ENCODE data around the gene TULP4.
"Not testable (repeated sequence)": the region's sequence is repeated elsewhere in the genome, so short reads cannot be mapped to it uniquely, and the experiment has no call there.

Gene TULP4

DNA sequence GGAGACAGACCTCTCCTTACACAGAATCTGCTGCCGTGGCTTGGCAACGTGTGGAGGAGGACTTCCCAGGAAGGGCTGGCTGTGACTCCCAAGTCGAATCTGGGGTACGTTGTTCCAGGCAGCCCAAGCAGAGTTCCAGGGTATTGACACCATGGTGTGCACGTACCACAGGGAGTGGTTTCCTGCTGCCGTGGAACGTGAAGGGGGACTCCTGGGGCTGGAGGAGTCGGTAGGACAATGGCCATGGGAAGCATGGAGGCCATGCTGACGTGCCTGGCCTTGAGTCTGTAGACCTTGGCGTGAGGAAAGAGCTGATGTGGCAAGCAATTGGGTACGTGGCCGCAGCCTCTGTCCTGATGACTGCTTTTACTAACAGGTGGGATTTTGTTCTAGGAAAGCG lies 119.3 kb downstream of the TULP4 start:
- no peak for DNase-seq

DNA sequence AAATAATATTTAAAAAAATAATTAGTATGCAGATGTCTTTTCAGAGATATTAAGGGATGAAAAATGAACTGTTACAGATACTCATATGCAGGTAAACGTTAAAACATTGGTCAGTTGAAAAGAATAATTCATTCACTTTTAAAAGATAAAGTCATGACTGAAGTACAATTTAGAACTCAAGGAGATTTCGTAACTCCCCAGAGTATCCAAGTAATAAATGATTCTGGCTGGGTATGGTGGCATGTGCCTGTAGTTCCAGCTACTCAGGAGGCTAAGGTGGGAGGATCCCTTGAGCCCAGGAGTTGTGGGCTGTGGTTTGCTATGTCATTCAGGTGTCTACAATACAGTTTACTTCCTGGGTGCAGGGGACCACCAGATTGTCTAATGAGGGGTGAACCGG lies 125.3 kb downstream of the TULP4 start:
- DNase-seq = no peak

DNA sequence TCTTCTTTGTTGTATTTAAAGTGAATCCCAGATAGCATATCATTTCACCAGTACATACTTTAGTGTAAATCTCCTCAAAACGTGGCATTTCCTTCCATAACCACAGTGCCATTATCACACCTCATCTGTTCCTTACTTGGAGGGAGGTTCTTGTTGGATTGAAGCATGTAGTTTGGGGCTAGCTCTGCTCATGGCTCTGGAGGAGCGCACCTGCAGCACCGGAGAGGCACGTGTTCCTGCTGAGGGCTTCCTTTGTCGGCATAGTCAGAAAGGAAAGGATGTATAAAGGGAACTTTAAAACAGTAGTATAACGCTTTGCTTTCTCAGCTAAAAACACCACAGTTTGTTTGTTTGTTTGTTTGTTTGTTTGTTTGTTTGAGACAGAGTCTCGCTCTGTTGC lies 126.0 kb downstream of the TULP4 start:
- DNase-seq = no peak

DNA sequence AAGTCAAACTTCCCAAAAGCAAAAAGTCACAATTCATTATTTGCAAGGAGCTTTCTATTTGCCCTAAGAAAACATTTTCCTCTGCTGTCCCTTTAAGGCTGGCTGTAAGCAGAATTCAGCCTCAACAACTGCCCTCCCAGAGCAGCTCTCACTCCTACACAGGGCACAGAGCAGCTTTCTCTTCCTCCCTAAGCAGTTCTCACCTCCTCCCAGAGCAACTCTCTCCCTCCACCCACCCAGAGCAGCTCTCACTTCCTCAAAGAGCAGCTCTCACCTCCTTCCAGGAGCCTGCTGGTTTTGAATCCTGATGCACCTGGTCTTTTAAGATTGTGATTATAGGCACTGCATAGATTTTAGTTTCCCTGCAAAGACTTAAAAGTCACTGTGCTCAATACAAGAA lies 127.0 kb downstream of the TULP4 start:
- DNase-seq = no peak

DNA sequence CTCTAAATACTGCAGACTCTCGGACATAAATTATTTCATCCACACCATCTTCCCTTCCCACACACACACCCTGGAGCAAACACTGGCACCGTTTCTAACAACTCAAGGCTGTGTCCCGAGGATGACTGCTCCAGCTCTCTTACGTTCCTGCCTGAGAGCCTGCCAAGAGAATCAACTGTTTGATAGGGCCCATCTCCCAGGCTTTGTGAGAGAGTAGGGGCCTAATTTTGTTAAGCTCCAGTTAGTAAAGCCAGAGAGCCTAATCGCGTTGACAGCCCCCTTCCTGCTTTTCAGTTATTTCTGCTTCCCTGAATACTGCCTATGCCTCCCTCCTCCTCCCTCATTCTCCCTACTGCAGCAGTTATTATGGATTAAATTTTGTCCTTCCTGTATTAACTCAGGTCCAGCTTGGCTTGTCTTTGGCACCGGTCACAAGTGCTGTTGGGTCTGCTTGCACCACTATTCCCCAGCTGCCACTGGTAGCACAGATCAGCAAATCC lies 129.5 kb downstream of the TULP4 start:
- no peak for DNase-seq

DNA sequence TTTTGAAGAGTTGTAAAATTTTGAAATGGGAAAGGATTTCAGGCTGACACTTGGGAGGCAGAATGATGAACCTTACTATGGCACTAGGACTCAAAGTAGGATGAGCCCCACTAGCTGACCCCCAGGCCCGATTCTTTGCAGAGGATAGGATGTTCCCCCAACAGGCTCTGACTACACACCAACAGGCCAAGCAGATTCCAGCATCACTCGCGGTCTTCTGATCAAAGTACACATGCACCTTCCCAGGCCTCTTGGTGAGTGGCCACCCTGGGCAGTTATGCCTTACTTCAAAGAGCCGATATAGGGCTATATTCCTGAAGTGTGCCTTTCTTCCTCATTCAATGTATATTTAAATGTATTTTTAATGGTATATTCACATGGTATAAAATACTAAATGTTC lies 130.0 kb downstream of the TULP4 start:
- DNase-seq = no peak

DNA sequence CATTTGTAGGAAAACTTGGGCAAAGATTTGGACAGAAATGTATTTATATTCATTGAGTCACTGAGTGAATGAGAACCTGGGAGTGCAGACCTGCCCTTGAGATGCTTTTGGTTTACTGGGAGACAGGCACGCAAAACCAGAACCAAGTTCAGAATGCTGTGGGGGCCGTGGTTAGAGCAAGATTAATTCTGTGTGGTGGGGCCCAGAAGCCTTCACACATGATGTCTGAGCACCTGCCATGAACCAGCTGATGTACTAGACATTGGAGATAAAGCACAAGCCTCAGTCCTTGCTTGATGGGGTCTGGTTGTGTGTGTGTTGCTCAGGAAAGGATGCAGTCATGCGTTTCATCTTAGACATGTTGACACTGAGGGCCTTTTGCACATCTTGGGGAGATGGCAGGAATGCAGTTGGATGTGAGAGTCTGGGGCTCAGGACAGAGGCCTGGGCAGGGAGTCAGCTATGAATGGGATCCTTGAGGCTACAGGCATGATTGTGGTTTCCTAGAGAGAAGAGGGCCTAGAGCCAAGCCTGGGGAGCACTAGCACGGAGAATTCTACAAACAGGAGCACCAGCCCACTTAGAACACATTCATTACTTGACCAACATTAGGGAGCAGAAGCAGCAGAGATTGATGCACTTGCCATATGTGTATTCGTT lies 133.3 kb downstream of the TULP4 start:
- no peak for DNase-seq

DNA sequence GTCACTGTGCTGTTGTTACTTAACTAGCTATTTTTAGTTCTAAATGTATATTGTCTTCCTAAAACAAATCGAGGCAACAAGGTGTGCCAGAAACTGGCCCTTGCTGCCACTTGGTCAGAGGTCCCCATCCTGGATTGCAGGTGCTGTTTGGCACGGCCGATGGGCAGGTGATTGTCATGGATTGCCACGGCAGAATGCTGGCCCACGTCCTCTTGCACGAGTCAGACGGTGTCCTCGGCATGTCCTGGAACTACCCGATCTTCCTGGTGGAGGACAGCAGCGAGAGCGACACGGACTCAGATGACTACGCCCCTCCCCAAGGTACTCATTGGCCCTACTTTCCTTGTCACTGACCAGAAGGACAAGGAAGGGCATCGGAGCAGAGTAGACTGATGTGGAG lies 136.6 kb downstream of the TULP4 start:
- DNase-seq = no peak

DNA sequence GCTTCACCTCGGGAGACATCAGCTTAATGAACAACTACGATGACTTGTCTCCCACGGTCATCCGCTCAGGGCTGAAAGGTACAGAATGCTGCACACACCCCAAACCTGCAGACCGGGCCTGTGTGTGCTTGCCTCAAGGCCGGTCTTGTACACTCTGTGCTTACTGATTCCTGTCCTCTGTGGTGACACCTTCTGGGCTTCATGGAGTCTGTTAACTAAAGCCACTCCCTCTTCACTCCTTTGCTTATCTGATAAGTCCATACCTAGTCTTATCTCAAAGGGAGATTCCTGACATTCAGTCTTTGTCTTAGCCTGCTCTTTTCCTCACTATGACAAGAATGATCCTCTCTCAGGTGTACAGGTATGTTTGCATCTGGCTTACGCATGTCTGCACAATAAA lies 139.9 kb downstream of the TULP4 start:
- no peak for DNase-seq

DNA sequence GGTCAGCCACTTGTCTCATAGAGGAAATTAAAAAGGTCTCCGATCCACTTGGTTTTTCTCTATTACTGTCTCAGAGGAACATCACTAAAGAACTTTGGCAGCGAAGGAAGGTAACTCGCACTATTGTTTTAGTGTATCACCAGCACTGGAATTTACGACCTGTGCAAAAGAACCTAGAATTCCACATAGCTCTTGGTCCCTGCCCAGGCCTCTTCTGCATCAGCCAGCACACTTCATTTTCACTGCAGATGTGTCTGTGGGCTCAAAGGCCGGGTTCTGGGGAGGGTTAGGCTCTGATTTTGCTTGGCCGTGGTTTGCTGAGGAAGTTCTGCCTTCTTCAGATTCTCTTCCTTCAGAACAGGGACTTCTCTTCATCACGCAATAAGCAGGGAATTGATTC lies 144.9 kb downstream of the TULP4 start:
- no peak for DNase-seq

DNA sequence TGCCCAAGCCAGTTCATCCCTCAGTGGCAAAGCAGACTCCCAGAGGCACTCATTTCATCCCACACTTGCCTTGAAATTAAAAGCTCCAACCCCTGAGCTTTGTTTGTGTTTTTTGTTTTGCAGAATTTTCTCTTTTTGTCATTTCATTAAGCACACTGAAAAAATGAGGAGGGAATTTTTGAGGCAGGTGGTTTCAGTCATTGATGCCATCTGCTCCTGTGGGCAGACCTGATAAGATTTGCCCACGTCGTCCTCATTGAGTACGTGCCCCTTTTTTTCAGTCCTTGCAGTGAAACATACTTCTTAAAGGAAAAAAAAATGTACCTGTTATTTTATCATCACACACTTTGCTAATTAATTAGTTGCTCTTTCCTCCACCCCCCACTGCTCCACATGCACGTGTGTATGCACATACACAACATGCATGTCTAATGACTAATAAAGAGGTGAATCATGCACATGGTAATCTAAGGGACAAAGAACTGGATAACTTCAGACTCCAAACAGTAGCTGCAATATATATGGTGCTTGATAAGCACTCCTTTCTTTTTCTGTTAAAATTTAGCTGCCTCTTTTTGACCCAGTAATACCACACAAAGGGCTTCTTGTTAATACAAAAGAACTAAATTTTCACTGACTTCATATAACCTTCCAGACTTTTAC lies 145.5 kb downstream of the TULP4 start:
- no peak for DNase-seq

DNA sequence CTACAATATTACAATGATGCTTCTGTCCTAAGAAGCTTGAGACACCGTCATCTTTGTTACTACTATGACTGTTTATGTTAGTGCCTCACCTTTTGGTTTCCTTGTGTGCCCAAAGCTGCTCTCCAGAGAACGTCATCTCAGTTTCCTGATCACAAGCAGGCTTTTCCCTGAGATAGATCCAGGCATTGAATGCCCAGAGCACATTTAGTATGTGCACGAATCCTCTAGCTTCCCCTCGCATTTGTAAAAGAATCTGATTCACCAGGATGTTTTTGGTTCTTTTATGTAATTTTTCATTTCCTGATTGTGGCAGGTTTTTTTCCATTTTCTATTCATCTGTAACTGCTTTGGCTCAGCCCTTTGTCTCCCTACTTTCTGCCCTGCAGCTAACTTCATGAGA lies 147.5 kb downstream of the TULP4 start:
- no peak for DNase-seq

DNA sequence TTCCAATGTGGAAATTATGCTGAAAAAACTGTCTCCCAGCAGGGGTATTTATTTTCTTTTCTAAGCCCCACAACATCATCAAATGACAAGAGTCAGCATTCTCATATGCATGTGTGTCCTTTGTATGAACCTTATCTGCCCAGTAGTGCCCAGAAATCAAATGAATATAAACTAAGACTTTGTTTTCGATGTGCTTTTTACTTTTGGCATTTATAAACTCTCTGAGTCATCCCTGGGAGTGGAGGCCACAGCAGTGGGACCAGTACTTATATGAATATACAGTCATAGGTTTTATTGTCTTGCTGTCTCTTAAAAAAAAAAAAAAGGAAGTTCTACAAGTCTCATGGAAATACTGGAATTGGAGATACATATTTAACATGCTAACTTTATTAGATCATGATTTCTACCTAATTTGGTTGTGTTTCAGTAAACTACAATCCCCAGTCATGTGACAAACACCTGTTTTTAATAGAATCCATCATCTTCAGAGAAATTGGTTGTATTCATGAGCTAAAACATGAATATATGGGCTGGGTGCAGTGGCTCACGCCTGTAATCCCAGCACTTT lies 148.4 kb downstream of the TULP4 start:
- no peak for DNase-seq

DNA sequence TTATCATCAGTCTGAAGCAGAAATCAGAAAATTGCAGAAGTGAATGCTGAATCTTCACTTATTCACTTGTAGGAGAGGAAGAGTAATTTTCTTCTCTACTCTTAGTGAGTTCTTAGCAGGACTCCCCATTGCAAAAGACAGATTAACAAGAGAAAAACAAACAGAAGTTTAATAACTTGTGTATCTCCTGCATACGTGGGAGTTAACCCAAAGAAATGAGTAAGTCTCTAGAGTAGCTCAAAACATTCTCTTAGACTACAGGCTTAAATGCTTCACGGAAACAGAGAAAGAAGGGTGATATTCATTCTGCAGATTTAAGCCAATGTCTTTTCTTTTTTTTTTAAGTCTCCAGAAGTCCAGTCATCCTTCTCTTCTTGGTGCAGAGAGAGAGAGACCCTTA lies 149.7 kb downstream of the TULP4 start:
- DNase-seq = no peak

DNA sequence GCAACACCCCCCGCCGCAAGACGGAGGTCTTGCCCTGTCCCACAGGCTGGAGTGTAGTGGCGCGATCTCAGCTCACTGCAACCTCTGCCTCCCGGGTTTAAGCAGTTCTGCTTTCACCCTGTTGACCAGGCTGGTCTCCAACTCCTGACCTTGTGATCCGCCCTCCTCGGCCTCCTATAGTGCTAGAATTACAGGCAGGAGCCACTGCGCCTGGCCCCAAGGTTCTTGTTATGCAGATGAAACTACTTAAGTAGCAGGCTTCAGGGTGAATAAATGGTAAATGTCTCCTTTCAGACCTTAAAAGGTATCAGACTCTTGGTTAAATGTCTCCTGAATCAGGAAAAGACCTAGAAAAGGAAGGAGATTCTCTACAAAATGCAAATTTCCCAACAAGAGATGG lies 152.2 kb downstream of the TULP4 start:
- DNase-seq = no peak

DNA sequence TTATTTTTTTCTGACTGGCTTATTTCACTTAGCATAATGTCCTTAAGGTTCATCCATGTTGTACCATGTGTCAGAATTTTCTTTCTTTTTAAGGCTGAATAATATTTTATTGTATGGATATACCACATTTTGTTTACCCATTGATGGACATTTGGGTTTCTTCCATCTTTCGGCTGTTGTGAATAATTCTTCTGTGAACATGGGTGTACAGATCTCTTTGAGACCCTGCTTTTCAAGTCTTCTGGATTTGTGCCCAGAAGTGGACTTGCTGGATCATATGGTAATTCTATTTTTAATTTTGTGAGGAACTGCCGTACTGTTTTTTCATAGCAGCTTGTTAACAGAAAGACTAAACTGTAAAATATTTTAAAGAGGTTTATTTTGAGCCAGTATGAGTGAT lies 153.0 kb downstream of the TULP4 start:
- DNase-seq = no peak

DNA sequence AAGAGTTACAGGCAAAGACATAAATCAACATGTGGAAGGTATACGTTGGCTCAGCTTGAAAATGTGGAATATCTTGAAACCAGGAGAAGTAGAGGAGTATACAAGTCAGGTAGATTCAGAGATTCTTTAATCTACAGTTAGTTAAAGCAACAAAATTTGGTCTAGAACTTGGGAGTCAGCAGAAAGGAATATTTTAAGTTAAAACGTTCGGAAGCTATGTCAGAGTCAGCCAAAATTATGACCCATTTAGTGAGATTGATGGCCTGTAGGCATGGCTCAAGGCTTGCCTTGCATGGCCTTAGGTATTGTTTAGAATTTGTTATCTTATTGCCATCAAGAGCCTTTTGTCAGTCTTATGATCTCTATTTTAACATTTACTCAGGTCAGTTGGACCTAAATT lies 153.5 kb downstream of the TULP4 start:
- no peak for DNase-seq

DNA sequence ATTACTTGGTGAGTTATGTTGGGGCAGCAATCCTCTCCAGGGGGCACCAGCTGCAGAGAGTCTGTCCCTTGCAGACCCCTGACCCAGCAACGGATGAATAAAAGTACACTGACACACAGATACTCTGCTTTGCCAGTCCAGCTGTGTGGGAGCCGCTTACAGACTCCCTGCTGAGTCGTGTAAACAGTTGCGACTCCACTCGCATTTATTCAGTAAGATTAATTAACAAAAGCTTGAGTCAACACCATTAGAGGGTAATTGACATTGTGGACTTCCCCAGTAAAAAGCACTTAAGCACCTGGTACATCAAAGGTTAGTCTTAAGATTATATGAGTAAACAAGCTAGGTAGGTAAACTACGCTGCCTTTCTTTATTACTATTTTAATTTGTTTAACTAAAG lies 155.7 kb downstream of the TULP4 start:
- DNase-seq = no peak

DNA sequence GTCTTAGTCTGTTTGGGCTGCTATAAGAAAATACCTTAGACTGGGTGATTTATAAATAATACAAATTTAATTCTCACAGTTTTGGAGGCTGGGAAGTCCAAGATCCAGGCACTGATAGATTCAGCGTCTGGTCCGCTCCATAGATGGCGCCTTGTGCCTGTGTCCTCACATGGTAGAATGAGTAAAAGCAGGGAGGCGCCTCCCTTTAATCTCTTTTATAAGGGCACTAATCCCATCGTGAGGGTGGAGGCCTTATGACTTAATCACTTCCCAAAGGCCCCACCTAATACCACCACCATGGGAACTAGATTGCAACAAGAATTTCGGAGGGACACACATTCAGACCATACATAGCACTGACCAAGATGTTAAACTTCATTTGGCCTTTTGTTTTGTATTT lies 156.4 kb downstream of the TULP4 start:
- DNase-seq = no peak

DNA sequence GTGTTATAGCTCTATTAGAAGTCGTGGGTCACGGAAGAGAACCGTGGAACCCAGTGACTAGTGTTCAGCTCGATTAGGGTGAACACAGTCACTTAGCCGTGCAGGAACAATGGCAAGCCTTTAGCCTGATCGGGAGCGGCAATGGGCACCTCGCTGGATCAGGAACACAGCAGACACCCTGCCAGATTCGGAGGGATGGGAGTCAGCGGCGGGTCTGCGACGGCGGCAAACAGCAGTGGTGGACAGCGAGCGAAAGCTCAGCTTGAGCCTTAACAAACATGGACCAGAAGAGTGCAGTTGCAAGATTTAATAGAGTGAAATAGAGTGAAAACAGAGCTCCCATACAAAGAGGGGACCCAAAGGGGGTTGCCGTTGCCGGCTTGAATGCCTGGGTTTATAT lies 157.8 kb downstream of the TULP4 start:
- DNase-seq = not testable (repeated sequence)

DNA sequence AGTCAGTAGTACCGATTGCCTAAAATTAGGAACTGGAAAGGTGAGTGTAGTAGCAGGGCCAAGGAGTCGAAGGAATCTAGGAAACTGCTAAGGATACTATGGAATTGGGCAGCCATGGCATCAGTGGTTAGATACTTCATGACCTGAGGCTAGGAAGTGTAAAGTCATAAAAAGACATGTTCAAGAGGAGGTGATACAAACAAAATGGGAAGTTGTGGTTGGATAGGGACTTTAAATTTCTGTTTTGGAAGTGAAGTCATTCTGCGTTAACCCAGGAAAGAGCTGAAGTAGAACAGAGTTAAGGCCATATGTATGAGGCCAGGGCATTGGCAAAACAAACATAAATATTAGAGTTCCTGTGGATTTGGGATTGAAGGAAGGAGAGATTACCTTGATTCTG lies 159.1 kb downstream of the TULP4 start:
- DNase-seq = no peak

DNA sequence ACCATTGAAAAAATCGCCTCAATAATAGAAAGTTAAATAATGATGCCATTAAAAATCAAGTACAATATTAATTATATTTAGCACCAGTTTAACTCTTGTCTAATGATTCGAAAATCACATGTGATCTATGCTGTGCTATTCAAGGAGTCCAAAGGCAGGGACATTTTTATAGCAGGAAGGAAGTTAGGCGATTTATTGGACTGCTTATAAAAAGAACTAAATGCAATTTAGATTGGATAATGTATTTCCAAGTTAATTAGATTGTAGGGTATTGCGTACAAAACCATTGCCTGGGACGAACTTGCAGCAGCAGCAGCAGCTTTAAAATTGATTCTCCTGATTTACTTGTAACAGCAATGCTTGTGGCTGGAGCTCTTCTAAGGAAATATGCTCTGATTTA lies 160.2 kb downstream of the TULP4 start:
- no peak for DNase-seq

DNA sequence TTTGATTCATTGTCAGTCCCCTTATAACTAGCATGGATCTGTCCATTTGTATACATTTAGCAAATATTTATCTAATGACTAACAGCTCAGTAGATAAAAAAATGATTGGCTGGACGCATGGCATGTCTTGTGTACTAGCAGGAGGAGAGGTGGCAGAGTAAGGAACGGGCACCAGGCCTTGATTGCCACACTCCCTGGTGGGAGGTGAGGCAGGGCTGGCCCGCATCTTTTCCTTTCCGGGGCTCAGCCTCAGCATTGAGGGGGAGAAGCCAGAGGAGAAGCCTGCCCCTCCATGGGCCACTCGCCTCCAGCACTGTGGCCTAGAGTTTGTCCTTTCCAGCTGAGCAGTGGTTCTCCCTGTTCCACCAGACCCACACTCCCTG lies 162.7 kb downstream of the TULP4 start:
- DNase-seq = no peak

Measured in activated CD4-positive, alpha-beta T cell treated with anti-CD3 and anti-CD28 coated beads, Interleukin-2, amount 50 U/mL, for 4 hours (primary cell).